Esophagus squamous epithelium (tissue), 5 donors: ENCODE measurements around the gene ITGB5. TPM values are rescaled to one million over a fixed set of nuclear protein-coding genes. Genes with fewer than 3 reads are reported as not detected.

Experiments
- DNase-seq: peaks from one replicate; lab custom pipeline; 2025; lab: John Stamatoyannopoulos, UW
- H3K27ac ChIP-seq, 4 donors: fragments of 200-600 bp; sonication (generic); one replicate each; pipeline ENCODE4 v1.5.1; 2016 to 2019; ENCODE audit warnings: mild to moderate bottlenecking in 1 of 4
- H3K27me3 ChIP-seq, 4 donors: fragments of 200-600 bp; sonication (generic); 1 replicate in 3 of 4; 2 replicates in 1 of 4; pipeline versions ENCODE4 v1.5.1 to v1.6.0; 2017 to 2021; ENCODE audit warnings: antibody characterized with exemption in 1 of 4
- H3K36me3 ChIP-seq, 3 donors: fragments of 200-600 bp; sonication (generic); one replicate each; pipeline ENCODE4 v1.5.1; 2016 to 2019
- H3K4me1 ChIP-seq, 3 donors: fragments of 200-600 bp; sonication (generic); one replicate each; pipeline ENCODE4 v1.5.1; 2017 to 2019
- H3K4me3 ChIP-seq, 4 donors: fragments of 200-600 bp; sonication (generic); 1 replicate in 3 of 4; 2 replicates in 1 of 4; pipeline ENCODE4 v1.5.1; 2016 to 2019; ENCODE audit warnings: mild to moderate bottlenecking in 2 of 4, moderate library complexity in 1 of 4
- H3K9me3 ChIP-seq, 3 donors: fragments of 200-600 bp; sonication (generic); one replicate each; pipeline ENCODE4 v1.5.1; 2016 to 2019
- CTCF ChIP-seq, 6 experiments: fragments of 450-650 bp in 4 of 6; fragments of 200-600 bp in 2 of 6; sonication (generic) in 2 of 6; IDR thresholded peaks; one replicate each; pipeline ENCODE4 v1.5.1; 2016 to 2019; ENCODE audit warnings: antibody characterized with exemption in 6 of 6, mild to moderate bottlenecking in 4 of 6, moderate library complexity in 4 of 6
- POLR2A ChIP-seq, 4 donors: fragments of 450-650 bp; IDR thresholded peaks; one replicate each; pipeline ENCODE4 v1.6.1; 2017; ENCODE audit warnings: antibody characterized with exemption in 4 of 4, mild to moderate bottlenecking in 4 of 4, moderate library complexity in 3 of 4
- WGBS, 2 donors: methylation state at CpG; one replicate each; pipeline ENCODE4 v1.1.5; 2018; 5-methylcytosine and 5-hydroxymethylcytosine counted together
- intact Hi-C: fragments of 100-400 bp; cut with DNase I; formaldehyde crosslinking; loops from one replicate; pipeline ENCODE4 v1.15.0; 2022
- total RNA-seq, 4 donors: library from RNA; depleted of rRNA; stranded (reverse); fragments of >200 nt; gene quantifications; one replicate each; pipeline ENCODE4 v1.1.0, GENCODE V29; 2016
- donor health status: DM: yes; HTN: yes; CAD: no.

The ITGB5 gene
- total RNA-seq, 4 donors from 2014 or later, result 68.4 to 114 (median 79.7) TPM

GRCh38 chr3:124799676-124800075, 87.5 kb downstream of the ITGB5 start:
- no peaks in the 10 kb centered on the region for H3K27me3 ChIP-seq
- intact Hi-C loops, result no loop called here
- H3K4me1 ChIP-seq, result peaks cover 0 to 31% (median 12%) of the 10 kb centered on the region in 3 donors
- WGBS, 2 donors, result 86 to 100% methylated on average over 4 to 6 of the region's 10 CpGs
- TF ChIP-seq POLR2A (IDR thresholded peaks at IDR 0.05), result no peak
- TF ChIP-seq CTCF (IDR thresholded peaks at IDR 0.05), result no peak
- DNase-seq, result no peak
- no peak overlapping the region for H3K27ac ChIP-seq
- H3K36me3 ChIP-seq, result peaks cover 5 to 70% (median 9%) of the 10 kb centered on the region in 3 donors
- H3K4me3 ChIP-seq, result no peak overlapping the region
- no peaks in the 10 kb centered on the region for H3K9me3 ChIP-seq

GRCh38 chr3:124797426-124797945, 89.7 kb downstream of the ITGB5 start:
- no peak for DNase-seq
- Histone ChIP-seq H3K27me3 (no peaks in the 10 kb centered on the region), H3K4me1 (peaks cover 14 to 51% (median 32%) of the 10 kb centered on the region in 3 donors), H3K27ac (no peak overlapping the region), H3K36me3 (peaks cover 4 to 61% (median 5%) of the 10 kb centered on the region in 3 donors), H3K9me3 (no peaks in the 10 kb centered on the region), H3K4me3 (no peak overlapping the region)
- intact Hi-C loops, result no loop called here
- WGBS, 2 donors, result 86 to 87% methylated on average over 4 of the region's 4 CpGs
- TF ChIP-seq POLR2A (IDR thresholded peaks at IDR 0.05) (no peak), CTCF (IDR thresholded peaks at IDR 0.05) (no peak)

- no peak for DNase-seq
- WGBS, 2 donors, result 92 to 98% methylated on average over 6 to 10 of the region's 19 CpGs
- intact Hi-C loops, result no loop called here
- Histone ChIP-seq H3K4me1 (peaks cover 20 to 54% (median 41%) of the 10 kb centered on the region in 3 donors), H3K36me3 (peaks cover 4 to 51% (median 5%) of the 10 kb centered on the region in 3 donors), H3K27ac (no peak overlapping the region), H3K9me3 (no peaks in the 10 kb centered on the region), H3K27me3 (no peaks in the 10 kb centered on the region), H3K4me3 (no peak overlapping the region)
- no peak for TF ChIP-seq CTCF (IDR thresholded peaks at IDR 0.05)
- no peak for TF ChIP-seq POLR2A (IDR thresholded peaks at IDR 0.05)
Observed at GRCh38 chr3:124796477-124796876, 90.7 kb downstream of the ITGB5 start.

- Histone ChIP-seq H3K9me3 (no peaks in the 10 kb centered on the region), H3K36me3 (peaks cover 4 to 48% (median 5%) of the 10 kb centered on the region in 3 donors)
- no peak for DNase-seq
Observed at GRCh38 chr3:124793054-124793739, 94.0 kb downstream of the ITGB5 start.

More at GRCh38 chr3:124793054-124793739, 94.0 kb downstream of the ITGB5 start:
- intact Hi-C loops, result no loop called here
- 22 to 37% methylated on average over 6 of the region's 6 CpGs for WGBS, 2 donors
- H3K27ac ChIP-seq, result peak overlapping the region; percentile 75 to 87 (median 80)
- no peak overlapping the region for H3K4me3 ChIP-seq
- peaks cover 20 to 49% (median 31%) of the 10 kb centered on the region in 3 donors for H3K4me1 ChIP-seq
- peak in 1 of 4 donors; percentile 26 for TF ChIP-seq POLR2A (IDR thresholded peaks at IDR 0.05)
- TF ChIP-seq CTCF (IDR thresholded peaks at IDR 0.05), result no peak
- no peaks in the 10 kb centered on the region for H3K27me3 ChIP-seq
